HPDE6-E6E7 (cell line): Measurements from ENCODE around the gene TADA2B.

ENCODE experiments used
- DNase-seq: peaks from one replicate; pipeline ENCODE4 v3.0.0; 2011; ENCODE audit warnings: missing footprints; ENCODE audit errors: extremely low spot score

Gene TADA2B

GRCh38 chr4:7043284-7044136 lies at the start of gene TADA2B:
Gene TADA2B (plus strand): TSS chr4:7043372. CDS start chr4:7043580, 208 bp downstream.
- DNase-seq: no peak

- no peak for DNase-seq
Observed at GRCh38 chr4:6996481-6996880, 46.7 kb upstream of the TADA2B start.

GRCh38 chr4:6999172-7000086 lies 43.7 kb upstream of the TADA2B start:
- DNase-seq: peak; percentile 86

DNA sequence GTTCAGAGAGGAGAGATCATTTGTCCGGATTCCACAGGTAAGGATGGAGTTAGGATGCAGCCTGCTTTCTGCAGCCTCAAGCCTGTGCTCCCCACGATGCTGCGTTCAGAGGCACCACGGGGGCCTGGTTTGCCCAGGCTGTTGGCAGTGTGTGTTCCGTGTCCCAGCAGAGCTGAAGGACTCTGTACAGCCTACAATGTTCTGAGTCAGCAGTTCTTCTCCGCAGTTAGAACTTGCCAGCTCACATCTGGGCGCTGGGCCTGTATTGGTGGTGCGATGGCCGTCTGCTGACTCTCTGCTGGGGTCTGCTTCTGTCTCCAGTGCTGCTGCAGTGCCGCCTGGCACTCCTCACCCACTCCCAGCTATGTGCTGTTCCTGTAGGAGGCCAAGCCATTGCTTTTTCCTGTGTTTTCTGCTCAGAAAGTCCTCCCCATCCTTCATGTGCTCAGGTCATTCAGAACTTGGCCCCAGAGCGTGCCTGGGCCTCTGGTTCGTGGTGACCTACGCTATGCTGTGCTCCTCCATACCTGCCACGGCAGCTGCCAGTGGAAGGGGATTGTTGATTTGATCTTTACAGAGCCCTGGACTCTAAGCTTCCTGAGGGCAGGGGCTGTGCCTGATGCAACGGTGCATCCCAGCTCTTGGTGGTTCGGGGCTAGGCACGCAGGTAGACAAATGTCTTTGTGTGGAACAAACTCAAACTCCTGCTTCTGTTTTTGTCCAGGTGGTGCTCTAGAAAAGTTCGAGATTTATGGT lies 42.6 kb upstream of the TADA2B start:
- no peak for DNase-seq

DNA sequence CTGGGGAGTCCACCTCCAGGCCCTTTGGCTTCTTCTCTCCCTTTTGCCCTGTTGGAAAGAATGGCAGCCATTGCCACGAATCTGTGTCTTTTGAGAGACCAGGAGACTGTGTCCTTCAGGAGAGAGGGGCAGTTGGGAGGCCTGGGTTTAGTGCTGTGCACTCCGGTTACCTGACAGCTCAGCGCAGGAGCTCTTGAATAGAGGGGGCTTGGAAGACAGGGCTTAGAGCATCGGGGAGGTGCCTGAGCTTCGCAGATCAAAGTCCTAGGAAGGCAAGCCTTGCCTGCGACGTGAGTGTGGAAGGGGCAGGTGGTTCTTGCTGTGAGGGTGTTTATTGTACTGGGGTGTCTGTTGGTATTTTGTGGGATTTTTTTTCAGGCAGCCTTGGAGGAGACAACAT lies 41.9 kb upstream of the TADA2B start:
- no peak for DNase-seq

GRCh38 chr4:7002336-7002735 lies 40.8 kb upstream of the TADA2B start:
- DNase-seq: no peak

DNA sequence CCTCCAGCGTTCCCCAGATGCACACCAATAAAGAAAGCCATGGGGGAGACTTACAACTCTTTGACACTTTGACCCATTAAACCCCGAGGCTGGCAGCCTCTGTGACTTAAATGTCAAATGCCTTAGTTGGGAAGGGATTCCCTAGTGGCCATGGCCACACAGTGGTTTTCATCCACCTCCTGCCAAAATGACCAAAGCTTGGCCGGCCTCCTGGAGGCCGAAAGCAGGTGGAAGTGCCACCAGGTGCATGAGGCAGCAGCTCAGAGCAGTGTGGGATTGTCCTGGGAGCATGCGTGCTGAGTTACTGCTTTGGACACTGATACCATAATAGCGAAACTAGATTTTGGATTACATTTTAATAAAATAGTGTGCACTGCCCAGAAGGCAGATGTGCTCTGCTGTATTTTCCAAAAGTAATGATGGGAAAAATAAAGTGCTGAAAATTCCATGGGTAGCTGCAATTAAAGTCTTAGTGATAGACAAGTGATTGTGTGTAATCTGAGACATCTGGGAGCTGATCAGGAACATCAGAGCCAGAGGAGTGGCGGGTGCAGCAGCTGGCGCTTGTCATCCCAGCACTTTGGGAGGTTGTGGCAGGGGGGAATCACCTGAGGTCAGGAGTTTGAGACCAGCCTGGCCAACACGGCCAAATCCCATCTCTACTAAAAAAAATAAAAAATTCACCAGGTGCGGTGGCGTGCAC lies 39.8 kb upstream of the TADA2B start:
- DNase-seq: no peak

DNA sequence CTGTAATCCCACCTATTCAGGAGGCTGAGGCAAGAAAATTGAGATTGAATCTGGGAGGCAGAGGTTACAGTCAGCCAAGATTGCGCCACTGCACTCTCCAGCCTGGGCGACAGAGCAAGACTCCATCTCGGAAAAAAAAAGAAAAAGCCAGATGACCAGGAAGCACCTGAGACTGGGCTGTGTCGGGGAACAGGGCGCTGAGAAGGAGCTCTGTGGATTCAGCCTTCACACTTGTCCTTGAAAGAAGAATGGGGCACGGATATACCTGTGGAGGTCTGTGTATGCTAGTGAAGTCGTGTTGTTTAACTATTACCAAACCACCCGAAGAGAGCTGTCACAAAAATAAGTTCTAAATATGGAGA lies 39.3 kb upstream of the TADA2B start:
- DNase-seq: no peak

DNA sequence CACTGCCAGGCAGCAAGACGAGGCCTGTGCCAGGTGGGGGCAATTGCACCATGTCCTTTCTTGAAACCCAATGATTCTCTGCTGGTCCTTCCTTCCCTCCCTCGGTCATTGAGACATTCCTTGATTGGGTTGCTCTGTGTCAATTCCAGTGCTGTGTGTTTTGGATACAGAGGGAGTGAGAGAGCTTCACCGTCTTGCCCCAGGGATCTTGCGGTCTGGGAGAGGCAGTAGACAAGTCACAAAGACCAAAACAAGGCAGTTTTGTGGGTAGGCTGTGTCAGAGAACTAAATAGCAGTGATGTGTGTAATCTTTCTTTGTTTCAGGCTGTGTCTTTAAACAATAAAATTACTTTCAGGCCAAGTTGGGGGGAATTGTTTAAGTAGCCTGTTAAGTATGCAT lies 38.8 kb upstream of the TADA2B start:
- peak; percentile 92 for DNase-seq

DNA sequence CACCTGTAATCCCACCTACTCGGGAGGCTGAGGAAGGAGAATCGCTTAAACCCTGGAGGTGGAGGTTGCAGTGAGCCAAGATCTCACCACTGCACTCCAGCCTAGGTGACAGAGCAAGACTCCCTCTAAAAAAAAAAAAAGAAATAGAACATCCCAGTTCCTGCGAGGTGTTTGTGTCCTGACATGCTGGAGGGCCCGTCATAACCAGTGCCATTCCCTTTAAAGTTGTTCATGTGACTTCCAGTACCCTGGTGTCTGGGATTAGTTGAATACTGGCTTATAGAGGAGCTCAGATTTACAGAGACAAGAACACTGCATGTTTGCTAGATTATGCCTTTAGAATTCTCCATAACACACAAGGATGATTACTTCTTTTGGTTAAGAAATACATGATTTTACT lies 37.6 kb upstream of the TADA2B start:
- no peak for DNase-seq

- DNase-seq: no peak
Observed at GRCh38 chr4:7006411-7006810, 36.8 kb upstream of the TADA2B start.

- no peak for DNase-seq
Observed at GRCh38 chr4:7007142-7007907, 35.8 kb upstream of the TADA2B start.

- no peak for DNase-seq
Observed at GRCh38 chr4:7007944-7008343, 35.2 kb upstream of the TADA2B start.

DNA sequence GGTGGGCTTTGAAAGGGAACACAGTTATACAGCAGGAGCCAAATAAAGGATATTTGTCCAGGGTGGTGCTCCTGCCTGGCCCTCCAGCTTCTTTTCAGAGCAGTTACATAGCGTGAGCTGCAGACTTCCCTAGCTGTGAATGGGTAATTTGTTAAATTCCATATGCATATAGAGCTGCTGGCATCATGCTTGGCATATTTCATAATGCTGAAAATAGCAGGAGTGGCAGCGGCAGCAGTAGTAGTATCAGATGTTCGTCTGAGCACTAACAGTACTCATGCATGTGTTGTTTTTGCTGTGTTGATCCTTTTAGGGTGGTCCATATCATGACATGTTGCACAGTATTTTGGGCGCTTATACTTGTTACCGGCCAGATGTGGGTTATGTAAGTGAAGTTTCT lies 33.6 kb upstream of the TADA2B start:
- no peak for DNase-seq

- DNase-seq: no peak
Observed at GRCh38 chr4:7013175-7013574, 30.0 kb upstream of the TADA2B start.

DNA sequence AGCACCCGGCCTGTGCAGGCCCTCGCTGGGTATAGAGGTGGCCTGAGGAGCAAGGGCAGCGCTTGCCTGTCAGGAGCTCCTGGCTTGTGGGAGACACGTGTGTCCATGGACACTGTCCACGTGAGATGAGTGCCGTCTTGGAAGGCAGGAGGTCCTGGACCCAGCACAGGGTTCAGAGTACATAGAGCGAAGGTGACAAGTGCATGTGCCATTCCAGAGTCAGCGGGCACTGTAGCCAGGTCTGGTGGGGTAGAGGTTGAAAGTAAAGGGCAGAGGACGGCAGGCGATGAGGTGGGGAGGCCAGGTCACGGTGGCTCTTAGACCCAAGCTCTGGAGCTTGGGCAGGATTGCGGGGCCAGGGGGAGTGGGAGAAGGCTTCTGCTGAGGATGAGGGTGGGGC lies 28.4 kb upstream of the TADA2B start:
- DNase-seq: no peak

GRCh38 chr4:7015383-7016035 lies 27.7 kb upstream of the TADA2B start:
- no peak for DNase-seq

GRCh38 chr4:7016086-7016485 lies 27.1 kb upstream of the TADA2B start:
- DNase-seq: no peak

DNA sequence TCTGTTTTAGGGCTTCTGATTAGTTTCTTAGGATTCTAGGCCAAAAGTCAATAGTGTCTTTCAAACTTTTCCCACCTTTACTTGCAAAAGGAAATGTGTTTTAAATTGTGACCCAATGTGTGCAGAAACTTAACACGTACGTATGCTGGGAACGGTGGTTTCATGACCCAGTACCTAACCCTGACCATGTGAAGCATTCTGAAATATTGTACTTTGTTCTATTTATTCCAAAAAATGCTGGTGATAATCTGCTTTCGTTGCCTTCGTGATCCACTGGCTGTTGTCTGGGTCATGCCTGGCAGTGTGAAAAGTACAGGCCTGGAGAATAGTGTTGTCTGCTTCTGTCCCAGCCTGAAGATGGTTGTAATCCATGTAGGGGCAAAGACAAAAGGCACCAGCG lies 26.7 kb upstream of the TADA2B start:
- DNase-seq: no peak

DNA sequence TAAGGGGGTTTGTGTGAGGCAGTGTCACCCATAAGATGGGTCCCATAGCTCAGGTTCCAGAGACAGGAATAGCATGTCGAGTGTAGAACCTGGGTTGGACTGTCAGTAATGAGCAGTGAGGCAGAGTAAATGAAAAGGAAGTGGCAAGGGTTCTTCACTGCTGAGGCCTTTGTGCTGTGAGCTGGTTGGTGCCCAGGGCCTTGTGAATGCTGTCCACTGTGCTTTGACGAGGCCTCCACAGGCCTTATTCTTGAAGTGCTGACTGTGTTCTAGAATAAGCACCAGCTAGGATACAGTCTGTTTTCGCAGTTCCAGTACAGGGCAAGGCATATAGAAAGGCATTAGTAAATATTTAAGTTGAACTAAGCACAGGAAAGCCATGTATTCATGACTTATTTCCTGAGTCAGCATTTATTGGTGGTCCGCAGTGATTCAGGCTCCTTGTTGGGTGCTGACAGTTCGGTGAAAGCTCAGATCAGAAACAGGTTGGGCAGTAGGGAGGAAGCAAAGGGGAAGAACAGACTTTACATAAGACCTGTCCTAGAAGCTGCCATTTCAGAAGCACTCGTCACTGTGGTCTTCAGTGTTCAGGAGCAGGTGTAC lies 25.6 kb upstream of the TADA2B start:
- no peak for DNase-seq
